ENCODE data around the gene MAP3K8. TPM values are rescaled to one million over a fixed set of nuclear protein-coding genes. Genes with fewer than 3 reads are reported as not detected.
"Not testable (repeated sequence)": the region's sequence is repeated elsewhere in the genome, so short reads cannot be mapped to it uniquely, and the experiment has no call there.

The MAP3K8 gene
- total RNA-seq, 1 experiment from 2014 or later, result 0.40 TPM

- DNase-seq (ENCODE audit: low read depth), result peak; percentile 42
These were observed 13.3 kb downstream of the MAP3K8 start for GRCh38 chr10:30447125-30447799.

- no peak for DNase-seq (ENCODE audit: low read depth)
These were observed 14.1 kb downstream of the MAP3K8 start for GRCh38 chr10:30448092-30448491.

- no peak for DNase-seq (ENCODE audit: low read depth)
These were observed 20.0 kb downstream of the MAP3K8 start for GRCh38 chr10:30453764-30454527.

- peak; percentile 62 for DNase-seq (ENCODE audit: low read depth)
These were observed 20.9 kb downstream of the MAP3K8 start for GRCh38 chr10:30454744-30455510.

- DNase-seq (ENCODE audit: low read depth), result no peak
These were observed 21.8 kb downstream of the MAP3K8 start for GRCh38 chr10:30455816-30456215.

GRCh38 chr10:30456266-30456665, 22.3 kb downstream of the MAP3K8 start:
- DNase-seq (ENCODE audit: low read depth), result no peak

GRCh38 chr10:30459283-30459682, 25.3 kb downstream of the MAP3K8 start:
- no peak for DNase-seq (ENCODE audit: low read depth)

- no peak for DNase-seq (ENCODE audit: low read depth)
These were observed 26.1 kb downstream of the MAP3K8 start for GRCh38 chr10:30460121-30460520.

GRCh38 chr10:30462513-30462912, 28.5 kb downstream of the MAP3K8 start:
- no peak for DNase-seq (ENCODE audit: low read depth)

GRCh38 chr10:30463944-30464451, 30.0 kb downstream of the MAP3K8 start:
- DNase-seq (ENCODE audit: low read depth), result peak; percentile 11

- no peak for DNase-seq (ENCODE audit: low read depth)
These were observed 30.7 kb downstream of the MAP3K8 start for GRCh38 chr10:30464675-30465074.

- DNase-seq (ENCODE audit: low read depth), result no peak
These were observed 32.5 kb downstream of the MAP3K8 start for GRCh38 chr10:30466445-30466844.

- DNase-seq (ENCODE audit: low read depth), result no peak
These were observed 33.8 kb downstream of the MAP3K8 start for GRCh38 chr10:30467651-30468338.

GRCh38 chr10:30472414-30473155, 38.6 kb downstream of the MAP3K8 start:
- no peak for DNase-seq (ENCODE audit: low read depth)

- not testable (repeated sequence) for DNase-seq (ENCODE audit: low read depth)
These were observed 41.5 kb downstream of the MAP3K8 start for GRCh38 chr10:30475515-30475914.

- DNase-seq (ENCODE audit: low read depth), result no peak
These were observed 42.6 kb downstream of the MAP3K8 start for GRCh38 chr10:30476511-30477155.

GRCh38 chr10:30479513-30479912, 45.5 kb downstream of the MAP3K8 start:
- not testable (repeated sequence) for DNase-seq (ENCODE audit: low read depth)

- DNase-seq (ENCODE audit: low read depth), result no peak
These were observed 47.6 kb downstream of the MAP3K8 start for GRCh38 chr10:30481603-30482002.

GRCh38 chr10:30488316-30488715, 54.3 kb downstream of the MAP3K8 start:
- DNase-seq (ENCODE audit: low read depth), result no peak

GRCh38 chr10:30489346-30489745, 55.4 kb downstream of the MAP3K8 start:
- DNase-seq (ENCODE audit: low read depth), result no peak

Data from LHCN-M2 (cell line).